ENCODE measurements around the gene REXO1.

Gene REXO1

DNA sequence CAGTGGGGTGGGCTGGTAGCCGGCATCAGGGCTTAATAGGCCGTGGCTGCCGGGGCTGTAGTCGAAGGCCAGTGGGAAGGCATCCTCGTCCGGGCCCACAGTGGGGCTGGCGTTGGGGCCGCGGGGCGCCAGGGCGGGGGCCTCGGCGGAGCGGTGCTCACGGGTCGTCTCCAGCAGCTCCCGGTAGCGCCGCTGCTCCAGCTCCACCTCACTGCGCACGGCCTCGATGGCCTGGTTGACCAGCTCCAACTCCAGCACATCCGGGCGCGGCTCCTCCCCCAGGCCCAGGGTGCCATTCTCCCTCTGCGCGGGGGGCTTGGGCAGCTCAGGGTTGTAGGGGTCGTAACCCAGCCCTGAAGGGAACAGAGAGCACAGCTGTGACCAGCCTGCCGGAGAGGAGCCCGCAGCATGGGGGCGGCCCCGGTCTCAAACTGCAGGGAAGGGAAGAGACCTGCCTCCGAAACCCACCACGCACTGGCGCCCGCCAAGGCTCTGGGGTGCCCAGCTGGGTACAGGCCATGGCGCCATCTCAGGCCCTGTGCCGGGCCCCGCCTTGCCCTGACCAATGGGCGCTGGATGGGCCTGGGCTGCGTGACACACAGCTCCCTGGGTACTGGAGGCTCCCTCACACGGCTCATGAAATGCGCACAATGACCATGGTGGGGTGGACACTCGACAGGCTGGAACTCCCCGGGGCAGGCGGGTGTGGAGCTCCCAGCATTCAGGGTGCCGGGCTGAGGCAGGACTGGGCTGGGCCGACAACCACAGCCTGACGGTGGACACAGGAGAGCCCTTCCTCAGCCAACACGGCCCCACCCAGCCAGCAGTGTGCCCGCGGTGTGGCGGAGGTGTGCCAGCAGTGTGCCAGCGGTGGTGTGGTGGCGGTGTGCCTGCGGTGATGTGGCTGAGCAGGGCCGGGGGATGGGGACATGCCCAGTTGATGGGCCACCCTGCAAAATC lies 19.7 kb downstream of the REXO1 start:
- DNase-seq: no peak

DNA sequence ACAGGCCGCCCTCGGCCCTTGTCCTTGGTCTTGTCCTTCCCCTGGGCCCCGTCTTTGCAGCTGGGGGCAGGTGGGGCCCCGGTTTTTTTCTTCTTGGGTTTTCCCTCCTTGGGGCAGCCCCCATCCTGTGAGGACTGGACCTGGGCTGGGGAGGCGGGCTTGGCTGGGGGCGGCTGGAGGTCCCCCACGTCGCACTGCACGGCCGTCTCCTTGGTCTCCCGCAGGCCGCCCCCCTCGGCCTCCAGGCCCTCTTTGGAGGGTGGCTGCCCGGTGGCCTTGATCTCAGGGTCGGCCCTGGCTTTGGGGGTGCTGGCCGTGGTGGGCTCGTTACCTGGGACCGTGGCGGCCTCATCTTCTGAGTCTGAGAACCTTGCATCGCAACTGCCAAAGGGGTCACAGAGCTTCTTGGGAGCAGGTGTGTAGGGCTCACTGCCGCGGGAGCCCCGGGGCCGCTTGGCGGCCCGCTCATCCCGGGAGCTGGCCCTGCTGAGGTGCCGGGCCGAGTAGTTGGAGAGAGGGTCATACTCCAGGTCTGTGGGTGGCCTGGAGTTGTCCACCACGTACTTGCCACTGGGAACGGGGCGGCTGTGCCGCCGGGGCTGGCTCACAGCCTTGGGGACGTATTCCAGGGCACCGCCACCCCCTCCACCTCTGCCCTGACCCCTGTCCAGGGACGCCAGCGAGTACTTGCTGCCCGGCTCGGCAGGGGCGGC lies 20.6 kb downstream of the REXO1 start:
- no peak for DNase-seq

DNA sequence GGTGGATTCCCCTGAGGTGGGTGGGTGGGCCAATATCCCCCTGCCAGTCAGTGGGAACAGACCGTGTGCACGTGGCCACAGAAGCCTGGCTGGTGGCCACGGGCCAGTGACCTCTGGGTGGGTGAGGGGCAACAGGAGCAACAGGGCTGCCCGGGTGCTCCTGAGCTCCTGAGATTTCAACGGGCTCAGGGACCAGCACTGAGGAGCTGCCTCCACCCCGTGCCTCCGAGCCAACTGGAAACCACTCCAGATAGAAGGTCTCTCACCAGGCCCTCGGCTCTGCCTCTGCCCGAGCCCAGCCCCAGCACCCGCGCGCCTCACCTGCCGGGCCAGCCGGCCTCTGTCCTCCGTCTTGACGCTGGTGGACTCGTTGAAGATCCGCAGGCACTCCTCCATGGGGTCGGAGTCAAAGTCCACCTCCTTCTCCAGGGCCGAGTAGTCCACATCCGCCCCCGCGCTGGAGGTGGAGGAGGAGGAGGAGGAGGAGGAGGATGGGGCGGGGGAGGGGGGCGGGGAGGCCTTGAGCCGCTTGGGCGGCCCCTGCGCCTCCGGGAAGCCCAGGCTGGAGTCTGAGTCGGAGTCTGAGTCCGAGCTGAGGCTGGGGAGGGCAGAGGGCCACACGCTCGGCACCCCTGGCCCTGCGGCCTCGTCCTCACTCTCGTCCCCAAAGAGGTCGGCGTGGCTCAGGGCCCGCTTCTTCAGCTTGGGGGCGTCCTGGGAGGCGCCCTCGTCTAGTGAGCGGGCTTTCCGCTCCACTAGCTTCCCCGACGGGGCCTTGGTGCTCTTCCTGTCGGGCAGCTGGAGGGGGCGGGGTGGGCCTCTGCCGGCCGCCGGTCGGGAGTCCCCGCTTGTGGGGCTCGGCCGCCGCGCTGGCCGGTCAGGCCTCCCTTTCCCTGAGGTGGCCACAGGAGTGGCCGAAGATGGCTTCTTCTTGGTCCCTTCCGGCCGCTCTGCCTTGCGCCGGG lies 21.4 kb downstream of the REXO1 start:
- no peak for DNase-seq

DNA sequence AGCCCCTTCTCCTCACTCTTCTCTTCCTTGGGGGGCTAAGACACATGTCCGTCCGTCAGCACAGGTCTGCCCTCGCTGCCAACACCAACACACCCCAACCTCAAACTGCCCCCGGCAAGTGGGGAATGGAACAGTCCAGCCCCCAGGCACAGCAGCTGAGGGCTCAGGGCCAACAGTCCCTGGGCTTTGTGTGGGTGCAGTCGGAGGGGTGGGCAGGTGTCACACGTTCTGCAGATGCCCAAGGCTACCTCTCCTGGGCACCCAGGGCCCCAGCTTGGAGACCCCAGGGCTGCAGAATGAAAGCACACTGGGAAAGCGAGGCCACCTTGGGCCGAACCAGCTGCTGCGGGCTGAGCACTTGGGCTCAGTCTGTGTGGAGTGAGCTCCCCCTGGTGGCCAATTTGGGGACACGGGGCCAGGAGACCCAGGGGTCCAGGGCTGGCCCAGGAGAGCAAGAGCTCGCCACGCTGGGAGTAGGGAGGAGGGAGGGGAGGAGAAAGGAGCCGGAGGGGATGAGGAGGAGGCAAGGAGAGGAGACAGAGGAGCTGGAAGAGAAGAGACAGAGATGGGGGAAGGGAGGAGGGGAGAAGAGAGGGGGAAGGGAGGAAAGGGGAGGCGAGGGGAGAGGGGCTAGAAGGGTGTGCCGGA lies 22.2 kb downstream of the REXO1 start:
- DNase-seq: peak; percentile 77

DNA sequence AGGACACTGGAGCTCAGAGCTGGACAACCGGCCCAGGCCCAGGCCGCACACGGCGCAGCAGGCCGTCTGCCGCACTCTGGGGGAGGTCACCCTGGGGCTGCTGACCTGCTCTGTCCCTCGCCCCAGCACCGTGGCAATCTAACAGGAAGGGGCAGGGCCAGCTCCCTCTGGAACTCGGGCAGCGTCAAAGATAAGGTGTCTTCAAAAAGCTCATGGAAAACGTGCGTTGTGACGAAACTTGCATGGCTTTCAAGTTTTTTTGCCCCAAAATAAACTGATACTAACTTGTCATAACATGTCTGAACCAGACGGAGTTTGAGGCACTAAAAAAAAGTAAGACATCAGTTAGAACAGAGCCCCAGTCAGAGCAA lies 24.0 kb downstream of the REXO1 start:
- no peak for DNase-seq

DNA sequence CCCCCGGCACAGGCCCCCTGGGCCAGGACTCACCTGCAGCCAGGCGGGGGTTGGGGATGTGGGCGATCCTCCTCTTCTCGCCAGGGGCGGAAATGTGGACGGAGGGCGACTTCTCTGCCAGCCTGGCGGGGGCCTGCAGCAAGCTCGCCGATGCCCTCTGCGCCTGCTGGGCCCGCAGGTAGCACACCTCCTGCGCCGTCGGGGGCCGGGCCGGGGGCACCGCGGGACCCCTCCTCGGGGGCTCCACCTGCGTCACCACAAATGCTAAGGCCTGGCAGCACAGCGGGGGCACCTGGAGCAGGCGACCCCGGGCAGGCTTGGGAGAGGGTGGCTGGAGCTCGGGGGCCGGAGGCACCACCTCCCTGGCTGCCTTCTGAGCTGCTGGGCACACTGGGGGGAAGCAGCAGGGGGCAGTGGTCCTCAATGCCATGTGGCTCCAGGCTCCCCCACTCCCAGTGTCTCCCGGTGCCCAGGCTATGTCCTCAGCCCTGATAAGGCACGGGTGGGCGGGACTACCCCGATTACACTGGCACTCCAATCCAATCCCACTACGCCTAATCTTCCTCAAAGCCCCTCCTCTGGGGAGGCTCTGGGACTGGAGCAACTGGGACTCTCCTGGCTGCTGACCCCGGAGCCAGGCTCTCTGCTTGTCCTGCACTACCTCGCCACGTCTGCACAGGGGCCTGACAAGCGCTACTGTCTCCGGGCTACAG lies 24.6 kb downstream of the REXO1 start:
- DNase-seq: no peak

DNA sequence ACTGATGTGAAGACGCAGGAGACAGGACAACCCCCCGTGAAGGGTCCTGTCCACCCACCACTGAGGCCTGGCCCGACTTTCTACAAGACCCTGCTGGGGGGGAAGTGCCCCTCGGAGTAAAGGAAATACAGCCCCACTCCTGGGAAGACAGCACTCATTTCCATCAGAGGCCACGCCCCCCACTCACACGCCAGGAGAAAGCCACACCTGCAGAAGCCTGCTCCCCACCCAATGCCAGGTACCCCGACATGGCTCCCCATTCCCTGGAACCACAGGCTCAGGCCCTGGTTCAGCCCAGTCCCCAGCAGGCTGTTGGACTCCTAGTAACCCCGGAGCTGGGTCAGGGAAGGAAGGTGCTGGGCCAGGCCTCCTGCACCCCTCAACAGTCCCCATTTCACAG lies 25.3 kb downstream of the REXO1 start:
- DNase-seq: no peak

DNA sequence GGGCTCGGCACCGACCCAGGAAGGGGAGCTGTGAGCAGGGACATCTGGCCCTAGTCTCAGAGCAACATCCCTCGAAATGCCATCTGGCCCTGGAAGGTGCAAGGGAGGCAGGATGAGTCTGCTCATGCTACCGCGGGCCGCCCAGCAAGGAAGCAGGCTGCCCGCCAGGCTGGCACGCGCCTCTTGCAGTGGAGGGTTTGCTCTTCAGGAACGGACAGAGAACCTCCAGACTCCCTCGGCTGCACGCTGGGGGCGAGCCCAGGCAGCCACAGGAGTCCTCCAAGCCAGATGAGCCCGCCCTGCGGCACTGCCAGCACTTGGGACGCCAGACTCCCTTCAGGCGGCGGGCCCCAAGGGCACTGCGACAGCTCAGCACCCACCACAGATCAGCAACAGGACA lies 26.1 kb downstream of the REXO1 start:
- DNase-seq: no peak

DNA sequence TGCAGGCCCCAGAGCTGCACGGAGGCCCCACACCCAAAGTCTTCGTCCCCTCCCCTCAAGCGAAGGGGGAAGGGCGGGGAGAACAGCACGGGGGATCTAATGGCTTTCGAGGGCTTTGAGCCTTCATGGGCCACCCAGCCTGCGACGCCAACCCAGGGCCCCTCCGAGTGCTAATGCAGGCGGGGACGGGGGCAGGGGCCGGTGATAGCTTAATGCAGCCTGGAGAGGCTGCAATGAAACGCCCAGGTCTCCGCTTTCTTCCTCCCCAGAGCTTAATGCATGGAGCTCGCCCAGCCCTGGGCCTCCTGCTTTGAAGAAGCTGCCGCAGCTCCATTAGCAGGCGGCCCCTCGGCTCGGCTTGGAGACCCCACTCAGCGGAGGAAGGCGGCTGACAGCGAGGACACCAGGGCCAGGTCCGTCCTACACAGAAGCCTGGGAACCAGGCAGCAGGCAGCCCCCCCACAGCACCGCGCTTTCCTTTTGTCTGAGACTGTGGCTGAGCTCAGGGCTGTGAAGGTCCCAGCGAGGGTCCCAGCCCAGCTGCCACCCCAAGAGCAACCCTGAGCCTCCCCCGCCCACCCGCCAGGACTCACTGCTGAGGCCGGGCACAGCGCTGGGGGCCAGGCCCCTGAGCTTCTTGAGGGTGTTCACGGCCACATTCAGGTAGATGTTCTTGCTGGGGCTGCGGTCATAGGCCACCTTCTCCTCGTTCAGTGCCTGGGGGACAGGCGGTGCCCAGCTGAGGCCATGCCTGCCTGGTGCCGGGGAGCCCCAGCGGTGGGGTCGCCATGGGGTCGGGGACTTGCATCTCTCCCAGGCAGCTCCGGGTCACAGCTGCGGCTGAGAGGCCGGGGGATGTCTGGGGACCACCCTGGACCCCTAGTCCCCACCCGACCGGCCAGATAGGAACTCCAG lies 28.7 kb downstream of the REXO1 start:
- DNase-seq: no peak

DNA sequence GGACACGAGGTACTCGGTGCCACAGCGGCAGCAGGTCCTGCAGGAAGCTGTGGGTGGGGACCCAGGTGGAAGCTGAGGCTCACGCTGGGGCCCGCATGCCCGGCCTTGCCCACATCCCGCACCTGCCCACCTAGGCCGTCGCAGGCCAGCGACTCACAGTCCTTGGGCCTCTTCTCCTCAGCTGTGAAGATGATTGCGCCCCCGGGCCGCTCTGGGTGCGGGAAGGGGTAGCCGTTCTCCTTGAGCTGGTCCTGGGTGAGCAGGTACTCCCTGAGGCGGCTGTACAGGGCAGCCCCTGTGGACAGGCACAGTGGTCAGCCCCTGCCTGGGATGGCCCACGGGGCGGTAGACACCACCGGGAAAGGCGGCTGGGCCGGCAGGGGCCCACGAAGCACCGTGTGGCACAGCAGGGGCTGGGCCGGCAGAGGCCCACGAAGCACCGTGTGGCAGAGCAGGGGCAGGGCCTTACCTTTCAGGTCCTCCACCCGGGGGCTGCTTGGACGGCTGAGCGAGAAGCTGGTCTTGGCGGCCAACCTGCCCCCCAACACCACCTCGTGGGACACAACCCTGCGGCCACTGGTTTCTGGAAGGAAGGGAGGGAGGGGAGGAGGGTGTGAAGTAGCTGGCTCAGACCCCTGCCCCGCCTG lies 29.6 kb downstream of the REXO1 start:
- no peak for DNase-seq

DNA sequence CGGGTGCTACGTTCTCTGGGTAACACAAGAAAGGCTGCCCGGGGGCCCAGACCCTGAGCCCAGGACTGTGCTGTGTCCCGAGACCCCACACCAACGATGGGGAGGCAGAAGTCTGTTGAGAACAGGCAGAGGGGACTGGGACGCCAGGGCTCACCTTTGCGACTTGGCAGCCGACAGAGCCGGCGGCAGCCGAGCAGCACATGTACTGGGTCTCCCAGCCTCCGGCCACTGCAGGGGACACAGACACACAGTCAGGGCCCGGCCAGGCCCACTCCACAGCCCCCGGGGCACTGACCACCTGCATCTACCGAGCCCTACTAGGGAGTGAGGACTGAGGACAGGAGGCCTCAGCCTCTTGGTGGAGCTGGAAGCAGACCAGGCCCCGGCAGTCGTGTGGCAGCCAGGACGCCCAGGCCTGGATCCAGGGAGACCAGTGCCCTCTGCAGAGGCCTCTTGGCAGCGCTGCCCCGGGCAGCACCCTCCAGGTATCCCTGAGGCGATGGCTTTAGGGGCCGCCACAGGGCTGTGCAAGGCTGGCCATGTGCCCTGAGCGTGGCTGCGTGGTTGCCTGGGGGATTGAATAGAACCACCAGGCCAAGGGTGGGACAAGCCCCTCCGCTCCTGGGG lies 30.6 kb downstream of the REXO1 start:
- no peak for DNase-seq

DNA sequence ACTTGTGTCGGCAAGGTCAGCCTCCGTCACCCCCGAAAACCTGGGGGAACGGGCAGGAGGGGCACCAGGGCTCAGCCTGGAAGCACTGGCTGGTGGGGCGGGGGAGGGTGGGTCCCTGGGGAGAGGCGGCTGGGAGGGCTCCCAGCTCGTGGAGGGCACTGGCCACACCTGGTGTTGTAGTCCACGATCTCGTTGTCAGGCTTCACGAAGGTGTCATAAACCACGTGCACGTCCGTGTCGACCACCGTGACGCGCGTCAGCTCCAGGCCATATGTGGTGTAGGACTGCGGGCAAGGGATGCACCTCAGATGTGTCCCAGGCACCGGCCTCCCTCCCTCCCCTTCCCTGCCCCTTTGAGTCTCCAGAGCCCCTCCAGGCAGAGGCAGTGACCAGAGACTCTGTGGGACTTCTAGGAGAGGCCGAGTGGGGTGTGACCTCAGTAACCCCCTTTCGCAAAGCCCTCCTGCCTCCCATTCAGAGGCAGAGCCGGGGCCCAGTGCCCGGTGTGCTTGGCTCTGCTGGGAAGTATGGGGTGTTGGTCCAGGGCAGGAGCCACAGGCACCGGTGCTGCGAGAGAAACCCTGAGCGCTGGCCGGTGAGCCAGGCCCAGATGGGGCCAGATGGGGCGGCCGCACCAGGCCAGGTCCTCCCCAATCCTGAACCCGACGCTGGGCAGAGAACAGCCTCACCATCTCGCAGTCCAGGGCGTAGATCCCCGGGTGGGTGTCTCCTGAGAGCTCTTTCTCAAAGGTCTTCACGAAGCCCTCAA lies 31.6 kb downstream of the REXO1 start:
- no peak for DNase-seq

DNA sequence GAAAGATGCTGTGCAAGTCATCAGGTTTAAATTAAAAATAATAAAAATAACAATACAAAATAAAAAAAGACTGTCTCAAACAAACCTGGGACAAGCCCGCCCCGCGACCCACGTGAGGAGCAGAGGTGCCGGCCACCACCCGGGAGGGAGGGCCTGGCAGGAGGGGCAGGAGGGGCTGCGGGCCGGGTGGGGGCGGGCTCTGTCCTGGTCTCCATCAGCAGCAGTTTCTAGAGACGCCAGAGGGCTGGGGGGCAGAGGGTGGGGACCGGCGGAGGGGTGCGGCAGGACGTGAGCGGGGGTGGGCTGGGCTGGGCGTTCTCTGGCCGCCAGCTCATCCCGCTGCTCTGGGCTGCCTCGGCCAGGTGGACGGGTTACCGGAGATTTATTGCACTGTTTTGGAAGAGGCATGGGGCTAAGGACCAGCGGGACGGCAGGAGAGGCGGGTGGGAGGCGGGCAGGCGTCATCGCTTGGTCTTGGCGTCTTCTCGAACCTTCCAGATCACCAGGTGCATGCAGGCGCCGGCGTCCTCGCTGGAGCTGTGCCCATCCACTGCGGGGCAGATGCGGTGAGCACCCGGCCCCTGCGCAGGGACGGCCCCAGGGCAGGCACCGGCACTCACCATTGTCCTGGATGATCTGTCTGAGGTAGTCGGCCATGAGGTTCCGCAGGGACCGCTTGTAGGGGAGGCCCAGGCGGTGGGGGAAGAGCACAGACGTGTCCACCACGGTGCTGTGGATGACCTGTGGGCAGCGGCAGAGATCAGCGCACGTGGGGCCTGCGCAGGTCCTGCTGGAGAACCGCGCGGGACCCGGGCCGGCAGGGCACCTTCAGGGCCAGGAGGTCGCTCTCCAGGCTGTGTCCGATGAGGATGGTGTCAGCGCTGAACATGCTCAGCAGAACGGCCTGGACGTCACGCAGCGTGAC lies 32.4 kb downstream of the REXO1 start:
- DNase-seq: no peak

DNA sequence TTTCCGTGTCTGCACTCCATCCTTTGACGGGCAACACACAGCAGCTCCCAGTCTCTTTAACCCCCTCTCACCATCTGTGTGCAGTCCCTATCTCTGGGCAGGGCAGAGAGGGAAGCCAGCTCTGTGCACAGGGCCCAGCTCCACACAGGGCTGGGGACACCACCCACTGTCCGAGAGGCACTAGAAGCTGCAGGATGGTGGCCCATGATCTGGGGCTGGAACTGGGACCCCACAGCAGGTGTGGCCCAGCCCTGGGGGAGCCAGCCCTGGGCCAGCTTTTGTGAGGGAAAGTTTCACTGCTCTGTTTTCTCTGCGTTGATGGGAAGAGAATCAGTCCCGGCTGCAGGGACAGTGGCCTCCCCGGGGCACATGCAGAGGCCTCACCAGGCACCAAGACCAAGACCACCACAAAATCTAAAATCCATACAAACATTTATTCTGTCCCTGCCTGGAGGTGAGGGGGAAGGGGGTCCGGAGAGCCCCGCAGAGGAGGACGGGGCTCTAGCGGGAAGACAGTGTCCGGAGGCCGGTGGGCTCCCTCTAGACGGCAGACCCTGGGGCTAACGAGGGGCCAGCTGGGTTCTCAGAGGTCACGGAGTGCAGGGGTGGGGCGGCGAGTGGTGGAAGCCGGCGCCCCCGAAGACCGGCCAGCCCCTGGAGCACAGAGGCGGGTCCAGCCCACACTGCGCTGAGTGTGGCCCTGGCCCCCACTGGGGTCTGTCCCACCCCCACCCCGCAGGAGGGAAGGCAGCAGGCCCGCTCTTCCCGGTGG lies 33.3 kb downstream of the REXO1 start:
- DNase-seq: no peak

DNA sequence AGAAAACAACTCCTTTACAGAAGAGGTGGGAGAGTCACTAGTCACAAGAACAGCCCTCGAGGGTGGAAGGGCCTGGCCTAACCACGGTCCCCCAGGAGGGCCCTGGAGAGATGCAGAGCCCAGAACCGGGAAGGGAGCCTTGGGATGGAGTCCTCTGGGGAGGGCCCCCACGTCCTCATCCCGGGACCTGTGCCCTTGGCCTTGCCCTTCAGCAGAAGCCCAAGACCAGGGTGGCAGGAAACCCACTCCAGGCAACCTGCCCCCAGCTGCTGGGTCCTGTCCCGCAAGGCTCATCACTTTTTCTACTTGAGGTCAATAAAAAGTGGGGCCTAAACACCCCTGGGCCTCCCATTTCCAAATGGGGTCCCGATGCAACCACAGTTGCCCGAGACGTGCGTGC lies 33.9 kb downstream of the REXO1 start:
- DNase-seq: no peak

DNA sequence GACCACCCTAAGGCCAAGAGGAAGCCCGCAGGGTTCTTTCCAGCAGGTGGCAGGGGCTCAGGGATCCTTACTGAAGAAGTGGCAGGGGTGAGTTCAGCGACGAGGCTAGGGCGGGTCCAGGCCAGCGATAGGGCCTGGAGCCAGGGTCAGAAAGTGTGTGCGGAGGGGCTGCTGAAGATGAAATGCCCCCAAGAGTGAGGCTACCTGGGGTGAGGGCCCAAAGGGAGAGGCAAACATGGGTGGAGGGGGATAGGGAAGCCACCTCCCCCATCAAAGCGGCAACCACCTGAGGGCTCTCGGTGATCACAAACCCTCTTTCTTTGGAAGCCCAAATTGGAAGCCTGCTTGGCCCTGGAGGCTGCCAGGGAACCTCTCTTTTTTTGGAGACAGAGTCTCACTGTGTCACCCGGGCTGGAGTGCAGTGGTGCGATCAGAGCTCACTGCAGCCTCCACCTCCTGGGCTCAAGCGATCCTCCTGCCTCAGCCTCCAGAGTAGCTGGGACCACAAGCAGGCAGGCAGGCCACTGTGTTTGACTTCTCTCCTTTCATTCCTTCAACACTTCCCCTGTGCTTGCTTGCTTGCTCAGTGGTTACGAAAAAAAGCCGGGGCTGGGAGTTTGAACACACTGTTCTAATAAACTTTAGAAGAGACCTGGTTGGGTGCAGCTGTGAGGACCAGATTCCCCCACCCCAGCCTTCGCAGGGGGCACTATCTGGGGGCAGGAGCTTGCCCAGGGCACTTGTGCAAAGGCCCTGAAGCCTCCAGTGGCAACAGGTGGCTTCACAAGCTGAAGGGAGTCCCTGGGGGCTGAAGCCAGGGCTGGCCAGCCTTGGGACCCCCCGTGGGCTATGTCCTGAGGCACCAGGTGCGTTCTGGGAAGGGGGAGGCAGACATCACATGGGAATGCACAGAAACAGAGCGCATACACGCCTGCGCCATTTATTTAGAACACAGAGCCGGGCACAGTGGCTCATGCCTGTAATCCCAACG lies 34.8 kb downstream of the REXO1 start:
- no peak for DNase-seq
